ENCODE data around the gene NFIX. TPM values are rescaled to one million over a fixed set of nuclear protein-coding genes. Genes with fewer than 3 reads are reported as not detected.
A peak's percentile ranks its signal among the peaks of the same experiment; 100 is the strongest.

The NFIX gene
- total and polyA plus RNA-seq, 9 of the 15 experiments (the other 6 are each of a cell fraction or from before 2014, with no cell fraction given), result 0.28 to 26.8 (median 5.4) TPM

DNA sequence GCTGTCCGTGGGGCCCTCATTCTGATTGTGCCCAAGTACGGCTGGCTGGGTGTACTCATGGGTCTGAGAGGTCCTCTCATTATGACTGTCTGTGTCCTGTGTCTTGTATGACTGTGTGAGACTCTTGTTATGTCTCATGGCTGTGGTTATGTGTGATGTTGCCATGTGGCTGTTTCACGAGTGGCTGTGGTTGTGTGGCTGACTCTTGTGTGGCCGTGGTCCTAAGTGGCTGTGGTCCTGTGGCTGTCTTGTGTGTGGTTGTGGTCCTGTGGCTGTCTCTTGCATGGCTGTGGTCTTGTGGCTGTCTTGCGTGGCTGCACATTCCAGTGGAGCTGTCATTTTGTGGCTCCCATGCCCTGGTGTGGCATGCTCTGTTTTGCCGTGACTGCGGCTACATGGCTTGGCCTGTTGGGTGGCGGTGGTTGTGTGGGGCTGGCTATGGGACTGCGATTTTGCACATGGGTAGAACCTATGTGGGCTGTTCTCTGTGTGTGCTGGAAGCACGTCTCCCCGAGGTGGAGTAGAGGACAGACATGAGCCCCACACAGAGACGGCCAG lies 104.8 kb downstream of the NFIX start (continued):
- TF ChIP-seq SMARCB1 (IDR thresholded peaks at IDR 0.05; ENCODE audit: insufficient read length, low read depth) (no peak), PTRF (tag; IDR thresholded peaks at IDR 0.05) (no peak), NONO (IDR thresholded peaks at IDR 0.05; ENCODE audit: low read depth in 2 of 2, low read length in 1 of 2) (no peak), MAZ (CRISPR knock-in tag; conservative IDR thresholded peaks at IDR 0.05 in 1 of 2, IDR thresholded peaks at IDR 0.05 in 1 of 2) (no peak), SRSF3 (IDR thresholded peaks at IDR 0.05; ENCODE audit: insufficient read depth, low read length) (no peak), SUPT5H (IDR thresholded peaks at IDR 0.05) (peak; percentile 74), NR3C1 (CRISPR knock-in tag; IDR thresholded peaks at IDR 0.05) (no peak), TCFL5 (CRISPR knock-in tag; conservative IDR thresholded peaks at IDR 0.05) (no peak), ZNF586 (CRISPR knock-in tag; conservative IDR thresholded peaks at IDR 0.05) (no peak), PHB (CRISPR knock-in tag; IDR thresholded peaks at IDR 0.05) (no peak), TBP (optimal IDR thresholded peaks at IDR 0.05; ENCODE audit: low read depth, low read length) (no peak), POLR2G (IDR thresholded peaks at IDR 0.05; ENCODE audit: low read depth, low read length) (no peak), MXI1 (IDR thresholded peaks at IDR 0.05; ENCODE audit: low read depth, low read length) (no peak), PYGO2 (tag; IDR thresholded peaks at IDR 0.05) (0 out of 2 replicates have a peak, but pooled peaks have one; percentile 34), ZNF212 (CRISPR knock-in tag; IDR thresholded peaks at IDR 0.05) (no peak), YY1 (IDR thresholded peaks at IDR 0.05; ENCODE audit: borderline replicate concordance in 1 of 3, control insufficient read depth in 1 of 3, extremely low read depth in 1 of 3, insufficient read depth in 3 of 3, insufficient read length in 1 of 3, insufficient replicate concordance in 2 of 3, low read depth in 1 of 3, low read length in 2 of 3) (no peak), ZNF583 (CRISPR knock-in tag; IDR thresholded peaks at IDR 0.05) (no peak)
- TF ChIP-seq, protein P1, sequence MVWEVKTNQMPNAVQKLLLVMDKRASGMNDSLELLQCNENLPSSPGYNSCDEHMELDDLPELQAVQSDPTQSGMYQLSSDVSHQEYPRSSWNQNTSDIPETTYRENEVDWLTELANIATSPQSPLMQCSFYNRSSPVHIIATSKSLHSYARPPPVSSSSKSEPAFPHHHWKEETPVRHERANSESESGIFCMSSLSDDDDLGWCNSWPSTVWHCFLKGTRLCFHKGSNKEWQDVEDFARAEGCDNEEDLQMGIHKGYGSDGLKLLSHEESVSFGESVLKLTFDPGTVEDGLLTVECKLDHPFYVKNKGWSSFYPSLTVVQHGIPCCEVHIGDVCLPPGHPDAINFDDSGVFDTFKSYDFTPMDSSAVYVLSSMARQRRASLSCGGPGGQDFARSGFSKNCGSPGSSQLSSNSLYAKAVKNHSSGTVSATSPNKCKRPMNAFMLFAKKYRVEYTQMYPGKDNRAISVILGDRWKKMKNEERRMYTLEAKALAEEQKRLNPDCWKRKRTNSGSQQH (CRISPR knock-in tag; IDR thresholded peaks at IDR 0.05), result 0 out of 2 replicates have a peak, but pooled peaks have one; percentile 32
- TF ChIP-seq, protein P2, sequence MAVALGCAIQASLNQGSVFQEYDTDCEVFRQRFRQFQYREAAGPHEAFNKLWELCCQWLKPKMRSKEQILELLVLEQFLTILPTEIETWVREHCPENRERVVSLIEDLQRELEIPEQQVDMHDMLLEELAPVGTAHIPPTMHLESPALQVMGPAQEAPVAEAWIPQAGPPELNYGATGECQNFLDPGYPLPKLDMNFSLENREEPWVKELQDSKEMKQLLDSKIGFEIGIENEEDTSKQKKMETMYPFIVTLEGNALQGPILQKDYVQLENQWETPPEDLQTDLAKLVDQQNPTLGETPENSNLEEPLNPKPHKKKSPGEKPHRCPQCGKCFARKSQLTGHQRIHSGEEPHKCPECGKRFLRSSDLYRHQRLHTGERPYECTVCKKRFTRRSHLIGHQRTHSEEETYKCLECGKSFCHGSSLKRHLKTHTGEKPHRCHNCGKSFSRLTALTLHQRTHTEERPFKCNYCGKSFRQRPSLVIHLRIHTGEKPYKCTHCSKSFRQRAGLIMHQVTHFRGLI (CRISPR knock-in tag; IDR thresholded peaks at IDR 0.05), result no peak
